ENCODE data around the gene OR10AD1. TPM values are rescaled to one million over a fixed set of nuclear protein-coding genes. Genes with fewer than 3 reads are reported as not detected.
"Not testable (repeated sequence)": the region's sequence is repeated elsewhere in the genome, so short reads cannot be mapped to it uniquely, and the experiment has no call there.

The OR10AD1 gene
- total RNA-seq, 4 donors from 2014 or later: not detected

- H3K9me3 ChIP-seq: no peaks in the 10 kb centered on the region
- peaks cover 0 to 26% (median 8%) of the 10 kb centered on the region in 4 donors for H3K4me1 ChIP-seq
- 76 to 78% methylated on average over 5 of the region's 5 CpGs for WGBS, 2 donors
- H3K4me3 ChIP-seq: no peak overlapping the region
- H3K27me3 ChIP-seq: no peaks in the 10 kb centered on the region
- H3K27ac ChIP-seq: no peak overlapping the region
- no peak for TF ChIP-seq EP300 (IDR thresholded peaks at IDR 0.05)
- no peak for TF ChIP-seq POLR2A (IDR thresholded peaks at IDR 0.05)
- TF ChIP-seq CTCF (IDR thresholded peaks at IDR 0.05): no peak
- H3K36me3 ChIP-seq: no peaks in the 10 kb centered on the region
- no peak for DNase-seq (ENCODE audit: low spot score in 2 of 2)
These were observed 43.0 kb downstream of the OR10AD1 start for GRCh38 chr12:48160046-48160445.

DNA sequence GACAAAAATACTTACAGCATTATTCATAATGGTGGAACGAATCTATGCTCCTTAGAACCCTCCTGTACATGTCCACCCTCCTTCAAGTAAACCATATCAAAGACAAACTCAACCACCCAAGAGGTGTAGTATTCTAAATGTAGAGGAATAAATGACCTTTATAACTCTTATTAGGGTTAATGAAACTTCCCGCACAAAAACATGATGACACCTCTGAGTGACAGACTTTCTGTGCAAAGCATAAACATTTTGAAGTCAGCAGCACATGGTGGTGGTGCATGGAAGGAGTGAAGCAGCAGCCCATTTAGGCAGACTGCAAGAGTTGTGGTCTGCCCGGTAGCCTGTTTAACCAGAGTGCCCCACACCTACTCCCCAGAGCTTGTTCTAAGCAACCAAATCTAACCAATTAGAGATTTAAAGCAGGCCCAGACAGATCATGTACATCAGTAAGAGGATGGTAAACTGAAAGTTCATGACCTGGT, 45.2 kb downstream of the OR10AD1 start:
- H3K9me3 ChIP-seq: no peaks in the 10 kb centered on the region
- H3K4me3 ChIP-seq: peak overlapping the region; percentile 77 to 94 (median 88)
- H3K4me1 ChIP-seq: peaks cover 0 to 39% (median 8%) of the 10 kb centered on the region in 4 donors
- WGBS, 2 donors: 62 to 68% methylated on average over 3 of the region's 3 CpGs
- peaks cover 0 to 10% (median 0%) of the 10 kb centered on the region in 3 donors for H3K36me3 ChIP-seq
- no peak for DNase-seq (ENCODE audit: low spot score in 2 of 2)
- H3K27ac ChIP-seq: peak overlapping the region; percentile 82 to 94 (median 89)
- H3K27me3 ChIP-seq: no peaks in the 10 kb centered on the region
- TF ChIP-seq CTCF (IDR thresholded peaks at IDR 0.05): no peak
- no peak for TF ChIP-seq POLR2A (IDR thresholded peaks at IDR 0.05)
- TF ChIP-seq EP300 (IDR thresholded peaks at IDR 0.05): no peak

- DNase-seq (ENCODE audit: low spot score in 2 of 2): peak; percentile 97
- no peaks in the 10 kb centered on the region for H3K9me3 ChIP-seq
- peak within 1 kb of the TSS; percentile 77 to 94 (median 88) for H3K4me3 ChIP-seq
- WGBS, 2 donors: 1% methylated on average over 47 to 51 of the region's 56 CpGs
- H3K36me3 ChIP-seq: peaks cover 0 to 17% (median 4%) of the 10 kb centered on the region in 3 donors
- H3K4me1 ChIP-seq: peaks cover 0 to 39% (median 8%) of the 10 kb centered on the region in 4 donors
- H3K27ac ChIP-seq: peak within 1 kb of the TSS; percentile 82 to 94 (median 89)
- TF ChIP-seq CTCF (IDR thresholded peaks at IDR 0.05): peak; percentile 22 to 80 (median 64)
- peak in 1 of 2 donors; percentile 65 for TF ChIP-seq POLR2A (IDR thresholded peaks at IDR 0.05)
- TF ChIP-seq EP300 (IDR thresholded peaks at IDR 0.05): peak; percentile 86 to 89
- H3K27me3 ChIP-seq: no peaks in the 10 kb centered on the region
These were observed 45.8 kb downstream of the OR10AD1 start, which contains the start of gene ASB8 for GRCh38 chr12:48157018-48157888. Gene ASB8 (minus strand): TSS chr12:48157515. CDS start chr12:48153496, 4,019 bp downstream.

GRCh38 chr12:48156652-48157017, 46.5 kb downstream of the OR10AD1 start:
- TF ChIP-seq POLR2A (IDR thresholded peaks at IDR 0.05): no peak
- TF ChIP-seq CTCF (IDR thresholded peaks at IDR 0.05): no peak
- TF ChIP-seq EP300 (IDR thresholded peaks at IDR 0.05): no peak
- peak overlapping the region; percentile 77 to 94 (median 88) for H3K4me3 ChIP-seq
- H3K27ac ChIP-seq: peak overlapping the region; percentile 82 to 94 (median 89)
- H3K9me3 ChIP-seq: no peaks in the 10 kb centered on the region
- WGBS, 2 donors: 21 to 24% methylated on average over 8 of the region's 8 CpGs
- DNase-seq (ENCODE audit: low spot score in 2 of 2): no peak
- no peaks in the 10 kb centered on the region for H3K27me3 ChIP-seq
- peaks cover 0 to 39% (median 8%) of the 10 kb centered on the region in 4 donors for H3K4me1 ChIP-seq
- peaks cover 0 to 21% (median 5%) of the 10 kb centered on the region in 3 donors for H3K36me3 ChIP-seq

GRCh38 chr12:48155786-48156185, 47.3 kb downstream of the OR10AD1 start:
- not testable (repeated sequence) for H3K4me3 ChIP-seq
- H3K4me1 ChIP-seq: peaks cover 0 to 39% (median 8%) of the 10 kb centered on the region in 4 donors

More at GRCh38 chr12:48155786-48156185, 47.3 kb downstream of the OR10AD1 start:
- H3K27ac ChIP-seq; DNase-seq (ENCODE audit: low spot score in 2 of 2); H3K9me3 ChIP-seq; H3K27me3 ChIP-seq: not testable (repeated sequence)
- WGBS, 2 donors: 93 to 98% methylated on average over 5 of the region's 5 CpGs
- H3K36me3 ChIP-seq: peaks cover 0 to 30% (median 13%) of the 10 kb centered on the region in 3 donors

Other genes with a start within 250 kb of the OR10AD1 start
- gene TMEM106C, start 239.7 kb downstream of the OR10AD1 start, total RNA-seq: 10 to 100 TPM; 26.9 to 69.7 (median 49.5) TPM
- not detected for gene COL2A1, start 198.8 kb downstream of the OR10AD1 start, total RNA-seq
- 10 to 100 TPM; 14.7 to 40.0 (median 21.1) TPM for gene SENP1, start 97.2 kb downstream of the OR10AD1 start, total RNA-seq
- 10 to 100 TPM; 37.5 to 51.1 (median 47.4) TPM for gene PFKM, start 83.9 kb downstream of the OR10AD1 start, total RNA-seq
- 10 to 100 TPM; 25.1 to 40.2 (median 28.2) TPM for gene ASB8, start 45.8 kb downstream of the OR10AD1 start, total RNA-seq
- gene CCDC184, start 19.6 kb downstream of the OR10AD1 start, total RNA-seq: 1 to 10 TPM; 2.1 to 4.3 (median 2.9) TPM
- gene ZNF641, start 147.6 kb upstream of the OR10AD1 start, total RNA-seq: 10 to 100 TPM; 20.2 to 32.4 (median 23.7) TPM

Measured in tibial nerve (tissue), 4 donors.